Stimulated activated CD8-positive, alpha-beta memory T cell treated with anti-CD3 and anti-CD28 coated beads, Interleukin-7, amount 100 ng/mL, for 48 hours (primary cell): ENCODE data around the gene TBC1D14.

Experiments used
- DNase-seq, 2 donors: peaks; one replicate each; pipeline ENCODE4 v3.0.0-alpha.2; 2020; ENCODE audit warnings: low read depth in 1 of 2; ENCODE audit errors: extremely low read depth in 1 of 2

Gene TBC1D14

GRCh38 chr4:7052923-7053715 is 143.5 kb downstream of the TBC1D14 start:
- DNase-seq = no peak

- no peak for DNase-seq
Measured at GRCh38 chr4:7054106-7054880, 144.7 kb downstream of the TBC1D14 start.

- DNase-seq = no peak
Measured at GRCh38 chr4:7055111-7055989, 145.7 kb downstream of the TBC1D14 start.

GRCh38 chr4:7055990-7056325 is 146.3 kb downstream of the TBC1D14 start:
- DNase-seq = no peak

- DNase-seq = no peak
Measured at GRCh38 chr4:7058792-7059191, 149.2 kb downstream of the TBC1D14 start.

- DNase-seq = no peak
Measured at GRCh38 chr4:7059662-7060061, 150.0 kb downstream of the TBC1D14 start.

GRCh38 chr4:7060346-7061150 is 150.9 kb downstream of the TBC1D14 start:
- DNase-seq = no peak

GRCh38 chr4:7061815-7062214 is 152.2 kb downstream of the TBC1D14 start:
- no peak for DNase-seq

- no peak for DNase-seq
Measured at GRCh38 chr4:7062816-7063215, 153.2 kb downstream of the TBC1D14 start.

- no peak for DNase-seq
Measured at GRCh38 chr4:7063362-7063761, 153.7 kb downstream of the TBC1D14 start.

- no peak for DNase-seq
Measured at GRCh38 chr4:7066006-7066405, 156.4 kb downstream of the TBC1D14 start.

GRCh38 chr4:7066493-7066892 is 156.9 kb downstream of the TBC1D14 start:
- DNase-seq = no peak

GRCh38 chr4:7067126-7067451 is 157.5 kb downstream of the TBC1D14 start:
- DNase-seq = no peak

GRCh38 chr4:7067452-7068278 is 158.0 kb downstream of the TBC1D14 start, which contains the start of gene GRPEL1:
Gene GRPEL1, minus strand, starts transcription at chr4:7068064. Its CDS starts 32 bp downstream, at chr4:7068032.
- peak; percentile 99 for DNase-seq

- no peak for DNase-seq
Measured at GRCh38 chr4:7068279-7068842, 158.7 kb downstream of the TBC1D14 start.

GRCh38 chr4:7068883-7069282 is 159.3 kb downstream of the TBC1D14 start:
- no peak for DNase-seq

- DNase-seq = peak; percentile 51 to 71
Measured at GRCh38 chr4:7070729-7071511, 161.3 kb downstream of the TBC1D14 start.

GRCh38 chr4:7073059-7073458 is 163.4 kb downstream of the TBC1D14 start:
- no peak for DNase-seq
